ENCODE results near the gene MRPS25.

MRPS25 gene

DNA sequence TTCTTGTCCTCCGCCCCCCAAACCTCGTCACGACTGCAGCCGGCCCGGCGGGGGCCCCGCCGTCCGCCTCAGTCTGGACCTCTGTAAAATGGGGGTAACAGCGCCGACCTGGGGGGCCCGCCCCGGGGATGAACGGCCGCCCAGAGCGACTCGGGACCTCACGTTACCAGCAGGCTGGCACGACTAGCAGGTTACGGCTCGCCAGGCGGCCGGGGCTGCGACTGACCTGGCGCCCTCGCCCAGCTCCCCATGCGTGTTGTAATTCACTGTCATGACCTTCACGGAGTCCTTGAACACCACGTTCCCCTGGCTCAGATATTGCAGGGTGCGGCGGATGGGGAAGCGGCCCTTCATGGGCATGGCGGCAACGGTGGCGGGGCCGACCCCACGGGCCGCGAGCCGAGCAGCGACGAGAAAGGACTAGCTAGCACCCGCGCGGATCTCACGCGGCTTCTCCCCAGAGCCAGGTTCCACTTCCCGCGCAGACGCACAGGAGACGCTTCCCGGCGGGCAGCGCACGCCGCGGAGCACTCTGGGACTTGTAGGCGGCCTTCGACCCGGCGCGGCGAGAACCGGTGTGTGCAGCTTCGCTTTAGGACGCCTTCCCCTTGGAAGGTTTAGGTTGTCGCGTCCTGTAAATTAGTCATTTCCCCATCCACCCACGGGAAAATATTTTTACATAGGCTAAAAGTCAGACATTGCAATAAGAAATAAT lies at the start of gene MRPS25:
Gene MRPS25 (minus strand): TSS at position 481 of the 715 bp plus-strand sequence. CDS start 121 bp downstream, at position 360.
- DNase-seq (ENCODE audit: low spot score), result peak; percentile 89

DNA sequence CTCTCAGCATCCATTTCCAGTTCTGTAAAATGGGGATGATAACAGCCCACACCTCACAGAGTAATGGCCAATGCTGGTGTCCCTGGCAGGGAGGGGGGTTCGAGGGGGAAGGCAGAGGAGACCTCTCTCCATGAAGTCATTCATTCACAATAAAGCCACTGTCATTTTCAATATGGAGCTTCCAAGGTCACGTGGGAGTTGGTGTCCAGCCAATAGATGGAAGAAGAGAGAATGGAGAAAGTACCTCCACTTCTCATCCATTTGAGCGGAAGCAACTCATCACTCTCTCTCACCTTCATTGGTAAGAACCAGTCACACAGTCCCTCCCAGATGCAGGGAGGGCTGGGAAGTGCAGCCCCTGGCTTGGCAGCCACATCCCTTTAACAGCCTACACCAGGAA lies 48.8 kb upstream of the MRPS25 start:
- no peak for DNase-seq (ENCODE audit: low spot score)

DNA sequence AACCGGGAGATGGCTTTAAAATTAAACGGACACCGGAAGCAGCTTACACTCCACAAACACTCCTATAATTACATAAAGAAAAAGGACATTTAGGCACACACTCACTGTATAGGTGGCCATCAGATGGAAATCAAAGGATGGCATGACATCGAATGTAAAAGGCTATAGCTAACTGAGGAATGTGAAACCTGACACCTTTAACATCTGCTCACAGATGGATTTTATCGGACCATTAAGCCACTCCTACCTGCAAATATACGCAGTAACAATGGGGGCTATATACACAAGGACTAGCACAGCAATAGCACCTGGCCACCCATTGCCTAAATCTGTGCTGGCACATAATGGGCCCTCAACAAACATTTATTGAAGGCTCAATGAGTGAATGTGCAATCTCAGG lies 48.4 kb upstream of the MRPS25 start:
- no peak for DNase-seq (ENCODE audit: low spot score)

DNA sequence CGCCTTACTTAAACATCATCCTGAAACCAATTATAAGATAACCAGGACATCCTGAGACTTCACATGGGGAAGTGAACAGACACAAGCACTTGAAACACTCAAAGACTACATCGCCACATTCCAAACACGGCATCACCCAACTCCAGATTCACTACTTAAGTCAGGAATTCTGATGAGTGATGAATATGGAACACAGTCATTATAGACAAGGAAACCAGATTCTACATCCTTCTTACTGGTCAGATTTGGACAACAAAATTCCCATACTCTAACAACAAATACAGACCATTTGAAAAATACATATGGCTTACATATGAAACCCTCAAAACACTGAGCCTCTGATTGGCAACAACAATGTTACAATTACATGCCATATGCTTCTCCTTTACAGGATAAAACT lies 46.9 kb upstream of the MRPS25 start:
- DNase-seq (ENCODE audit: low spot score), result no peak

DNA sequence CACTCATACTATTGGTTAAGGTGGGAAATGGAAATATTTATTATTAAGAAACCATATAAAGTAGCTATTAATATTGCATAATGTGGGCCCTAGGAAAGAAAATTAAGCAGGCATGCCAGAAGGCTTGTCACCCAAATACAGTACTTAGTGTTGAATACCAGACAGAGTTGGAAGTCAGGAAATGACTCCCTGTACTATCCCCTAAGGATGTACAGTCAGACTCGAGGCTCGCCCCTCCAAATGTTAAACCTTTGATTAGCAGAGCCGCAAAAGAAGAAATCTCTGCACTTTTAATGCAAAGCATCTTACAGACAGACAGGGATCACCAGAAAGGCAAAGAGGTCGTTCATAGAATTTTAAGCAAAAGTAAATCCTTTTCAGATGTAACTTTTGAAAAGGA lies 45.1 kb upstream of the MRPS25 start:
- no peak for DNase-seq (ENCODE audit: low spot score)

DNA sequence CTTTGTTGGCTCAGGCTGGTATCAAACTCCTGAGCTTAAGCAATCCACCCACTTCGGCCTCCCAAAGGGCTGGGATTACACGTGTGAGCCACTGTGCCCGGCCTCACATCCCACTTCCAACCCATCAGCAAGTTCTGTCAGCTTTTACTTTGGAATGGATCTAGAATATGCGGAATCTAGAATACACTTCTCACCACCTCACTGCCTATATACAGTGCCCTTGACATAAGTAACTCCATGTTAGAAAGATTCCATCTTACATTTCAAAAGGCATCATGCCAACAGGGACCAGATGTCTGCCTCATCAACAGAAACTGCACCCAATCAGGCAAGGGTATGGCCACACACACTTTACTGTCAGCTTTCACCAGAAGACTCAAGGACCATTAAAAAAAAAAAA lies 43.8 kb upstream of the MRPS25 start:
- no peak for DNase-seq (ENCODE audit: low spot score)

DNA sequence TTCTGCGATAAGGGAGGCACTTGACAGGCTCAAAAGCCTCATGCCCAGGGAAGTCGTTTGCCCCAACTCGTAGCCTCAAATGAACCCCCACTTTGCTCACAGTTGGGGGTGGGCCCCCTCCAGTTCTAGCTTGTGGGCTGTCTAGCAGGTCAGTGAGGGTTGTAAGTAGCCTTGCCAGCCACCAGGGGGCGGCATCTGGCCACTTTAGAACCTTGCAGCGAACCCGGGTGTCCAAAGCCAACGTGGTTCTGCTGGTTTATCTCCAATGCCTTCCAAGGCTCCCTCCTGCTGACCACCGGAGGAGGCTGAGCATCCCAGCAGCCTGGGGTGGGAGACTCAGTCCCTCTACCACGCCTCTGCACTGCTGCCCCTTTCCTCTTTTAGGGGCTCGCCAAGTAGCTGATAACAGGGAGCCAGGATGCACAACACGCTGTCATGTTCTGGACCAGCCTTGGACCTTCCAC lies 43.0 kb upstream of the MRPS25 start:
- DNase-seq (ENCODE audit: low spot score), result peak; percentile 77

DNA sequence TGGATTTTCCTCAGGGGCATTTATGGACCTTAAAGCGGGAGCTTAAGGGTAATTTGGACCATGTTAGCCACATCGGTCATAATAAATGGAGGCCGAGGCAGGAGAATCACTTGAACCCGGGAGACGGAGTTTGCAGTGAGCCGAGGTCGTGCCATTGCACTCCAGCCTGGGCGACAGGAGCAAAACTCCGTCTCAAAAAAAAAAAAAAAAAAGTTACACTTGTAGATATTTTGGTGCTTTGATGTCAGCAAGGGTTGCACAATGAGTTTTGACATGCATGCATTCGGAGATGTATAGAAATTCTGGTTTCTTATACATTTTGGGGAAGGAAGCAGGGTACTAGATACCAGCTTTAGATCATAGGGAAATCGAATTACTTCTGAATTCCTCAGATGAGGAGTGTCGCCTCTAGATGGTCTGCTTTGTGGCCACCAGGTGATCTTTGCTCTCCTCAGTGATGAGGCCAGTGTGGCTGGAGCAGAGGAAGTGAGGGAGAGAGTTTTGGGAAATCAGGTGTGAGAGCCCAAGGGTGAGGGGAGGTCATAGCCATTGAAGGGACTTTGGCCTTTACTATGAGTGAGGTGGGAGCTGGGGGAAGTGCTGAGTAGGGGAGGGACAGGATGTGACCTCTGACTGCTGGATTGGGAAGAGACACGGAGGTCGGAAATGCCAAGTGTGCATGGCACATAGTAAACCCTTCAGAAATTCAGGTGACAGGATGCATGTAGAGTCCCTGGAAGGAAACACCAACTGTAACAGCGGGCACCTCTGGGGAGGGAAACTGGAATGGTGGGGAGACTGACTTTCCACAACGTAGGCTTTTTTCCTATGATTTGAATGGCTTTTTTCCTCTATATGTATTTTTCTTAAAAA lies 42.2 kb upstream of the MRPS25 start:
- no peak for DNase-seq (ENCODE audit: low spot score)

DNA sequence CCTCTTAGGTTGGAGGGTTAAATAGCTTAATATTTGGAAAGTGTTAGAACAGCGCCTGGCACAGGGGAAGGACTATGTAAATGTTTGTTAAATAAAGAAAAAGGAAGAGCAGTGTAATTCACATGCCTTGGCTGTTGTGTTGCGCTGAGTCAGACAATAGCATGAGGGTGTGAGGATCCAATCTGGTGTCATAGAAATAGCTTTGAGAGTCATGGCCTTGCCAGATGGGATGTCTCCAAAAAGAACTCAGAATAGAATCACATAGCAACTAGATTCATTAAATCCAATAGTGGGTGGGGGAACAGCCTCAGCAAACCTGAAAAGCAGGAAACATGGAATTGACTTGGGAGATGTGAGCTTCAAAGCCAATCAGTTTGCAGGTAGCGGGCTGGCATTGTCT lies 37.7 kb upstream of the MRPS25 start:
- no peak for DNase-seq (ENCODE audit: low spot score)

DNA sequence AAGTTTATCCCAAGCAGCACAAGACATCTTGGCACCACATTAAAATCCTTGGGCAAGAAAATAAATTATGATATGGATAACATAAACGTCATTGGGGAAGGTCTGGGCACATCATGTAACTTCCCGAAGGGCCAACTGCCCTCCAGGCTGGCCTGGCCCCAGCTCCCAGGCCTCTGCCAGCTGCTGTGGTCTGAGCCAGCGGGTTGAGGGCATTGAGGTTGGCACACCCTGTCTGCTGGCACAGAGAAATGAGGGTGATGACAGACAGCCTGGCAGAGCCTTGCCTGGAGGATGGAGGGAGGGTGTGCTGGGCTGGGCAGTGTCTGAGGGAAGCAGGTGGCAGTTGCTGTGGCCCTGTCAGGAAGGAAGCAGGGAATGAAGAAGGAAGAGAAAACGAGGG lies 37.1 kb upstream of the MRPS25 start:
- no peak for DNase-seq (ENCODE audit: low spot score)

DNA sequence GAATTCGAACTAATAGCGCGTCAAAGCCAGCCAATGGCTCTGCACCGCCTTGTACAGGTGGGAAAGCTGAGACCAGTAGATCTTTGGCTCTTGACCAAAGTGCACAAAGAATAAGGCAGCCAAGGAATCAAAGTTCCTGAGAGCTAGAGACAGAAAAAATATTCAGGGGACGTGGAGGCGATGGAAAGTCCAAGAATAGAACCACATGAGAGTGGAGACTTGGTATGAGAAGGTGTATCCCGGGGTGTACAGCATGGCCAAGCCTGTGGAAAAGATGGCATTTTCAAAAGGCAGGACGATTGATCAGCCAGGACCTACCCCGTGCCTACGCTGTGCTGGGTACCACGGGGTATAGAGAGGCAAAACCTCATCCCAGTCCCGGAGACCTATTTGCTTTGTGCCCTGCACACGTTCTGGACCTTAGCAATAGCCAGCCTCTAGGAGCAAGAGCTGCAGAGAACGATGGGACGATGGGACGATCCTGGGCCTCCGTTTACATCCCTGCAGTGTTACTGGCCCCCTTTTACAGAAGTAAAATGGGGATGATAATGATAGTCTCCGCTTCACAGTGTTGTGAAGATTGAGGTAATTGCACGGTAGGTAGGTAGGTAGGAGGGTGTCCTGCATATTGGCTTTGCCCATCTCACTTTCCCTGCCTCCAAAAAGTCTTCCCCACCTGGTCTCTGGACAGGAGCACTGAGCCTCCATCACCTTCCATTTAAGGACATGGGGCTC lies 34.4 kb upstream of the MRPS25 start:
- DNase-seq (ENCODE audit: low spot score), result no peak

DNA sequence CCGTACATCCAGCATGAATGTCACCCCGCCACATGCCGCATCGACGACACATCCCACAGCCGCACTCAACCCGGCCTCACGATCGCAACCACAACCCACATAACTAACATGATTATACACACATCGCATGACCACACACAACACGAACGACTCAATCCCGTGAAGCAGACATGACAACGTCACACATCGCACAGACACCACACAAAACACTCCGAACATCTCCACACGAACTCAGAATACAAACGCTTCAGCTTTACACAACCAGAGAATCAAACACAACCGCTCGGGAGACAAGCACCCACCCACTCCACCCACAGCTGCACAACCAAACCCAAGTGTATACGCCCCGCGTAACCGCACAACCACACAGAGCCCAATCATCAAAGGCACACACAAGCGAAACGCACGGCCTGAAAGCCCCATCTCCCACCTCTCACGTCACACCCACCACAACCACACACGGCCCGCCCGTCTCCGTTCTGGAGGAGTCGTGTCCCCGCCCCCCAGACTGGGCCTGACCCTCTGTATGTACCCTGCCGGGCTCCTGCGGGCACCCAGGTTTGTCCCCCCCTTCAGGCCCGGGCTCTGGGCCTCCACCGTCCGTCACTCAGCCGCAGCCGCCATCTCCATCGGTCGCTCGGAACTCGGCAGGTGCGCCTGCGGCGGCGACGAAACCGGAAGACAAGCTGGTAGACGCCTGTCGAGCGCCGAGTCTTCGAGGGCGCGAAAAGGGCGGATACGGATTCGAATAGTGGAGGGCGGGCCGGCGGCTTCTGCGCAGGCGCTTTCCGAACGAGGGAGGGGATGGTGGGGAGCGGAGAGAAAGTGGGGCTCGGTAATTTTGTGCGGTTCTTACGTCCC lies 33.6 kb upstream of the MRPS25 start, which contains the start of gene RBSN:
Gene RBSN (minus strand): TSS at position 646 of the 861 bp plus-strand sequence. CDS start 3,028 bp downstream, outside the sequence.
- peak; percentile 96 for DNase-seq (ENCODE audit: low spot score)

DNA sequence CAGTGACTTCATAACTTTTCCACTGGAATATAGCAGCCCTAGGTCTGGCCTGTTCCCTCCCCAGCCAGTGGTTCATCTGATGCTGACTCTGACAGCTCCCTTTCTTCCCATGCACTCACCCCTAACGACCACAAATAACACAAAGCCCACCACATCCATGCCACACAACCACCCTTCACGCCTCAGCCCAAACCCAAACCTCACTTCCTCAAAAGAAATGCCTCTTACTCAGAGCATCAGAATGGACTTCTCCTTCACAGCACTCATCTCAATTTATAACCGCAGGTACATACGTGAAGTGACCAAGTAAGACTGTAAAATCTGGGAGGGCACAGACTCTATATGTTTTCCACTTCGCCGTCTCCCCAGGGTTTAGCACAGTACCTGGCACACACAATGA lies 32.8 kb upstream of the MRPS25 start:
- no peak for DNase-seq (ENCODE audit: low spot score)

DNA sequence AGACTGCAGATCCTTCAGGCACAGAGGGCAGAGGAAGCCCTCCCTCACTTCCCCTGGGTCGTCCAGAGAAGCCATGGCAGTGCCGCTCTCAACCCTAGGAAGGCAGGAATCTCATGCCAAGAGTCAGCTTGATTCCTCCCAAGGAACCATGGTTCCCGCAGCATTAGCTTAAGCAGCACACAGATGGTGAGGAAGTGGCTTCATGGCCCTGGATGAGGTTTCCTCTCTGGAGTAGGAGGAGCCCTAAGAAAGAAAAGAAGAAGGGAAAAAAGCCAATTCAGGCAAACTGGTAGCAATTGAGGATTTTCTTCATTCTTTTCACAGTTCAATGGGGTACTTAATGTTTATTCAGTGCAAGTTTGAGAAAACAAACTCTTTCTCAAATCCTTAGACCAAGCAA lies 30.9 kb upstream of the MRPS25 start:
- DNase-seq (ENCODE audit: low spot score), result no peak

DNA sequence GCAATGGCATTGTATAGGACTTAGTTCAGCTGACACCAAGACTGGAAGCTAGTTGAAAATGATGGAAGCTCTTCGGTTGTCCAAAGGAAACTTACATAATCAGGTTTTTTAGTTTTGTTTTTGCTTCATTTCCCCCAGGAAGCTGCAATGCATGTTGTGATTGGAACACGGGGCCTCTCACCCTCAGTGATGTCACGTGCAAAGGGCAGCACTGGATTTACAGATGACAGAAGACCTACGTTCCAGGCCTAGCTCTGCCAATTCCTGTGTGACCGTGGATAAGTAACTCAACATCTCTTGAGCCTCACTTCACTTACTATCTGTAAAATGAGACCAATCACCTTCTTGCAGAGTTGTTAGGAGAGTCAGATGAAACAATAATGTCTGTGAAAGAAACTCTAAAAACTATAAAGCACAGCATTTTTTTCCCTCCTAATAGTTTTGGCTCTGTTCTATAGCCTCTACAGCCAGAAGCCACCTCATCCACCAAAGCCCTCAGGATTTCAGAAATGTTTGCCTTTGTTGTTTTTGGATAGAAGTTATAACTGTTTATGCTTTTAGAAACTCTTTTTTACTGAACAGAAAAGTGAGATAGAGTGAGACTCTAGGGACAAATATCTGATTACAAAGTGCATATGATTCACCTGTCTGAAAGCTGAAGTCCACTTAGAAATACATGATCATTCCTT lies 29.2 kb upstream of the MRPS25 start:
- no peak for DNase-seq (ENCODE audit: low spot score)

DNA sequence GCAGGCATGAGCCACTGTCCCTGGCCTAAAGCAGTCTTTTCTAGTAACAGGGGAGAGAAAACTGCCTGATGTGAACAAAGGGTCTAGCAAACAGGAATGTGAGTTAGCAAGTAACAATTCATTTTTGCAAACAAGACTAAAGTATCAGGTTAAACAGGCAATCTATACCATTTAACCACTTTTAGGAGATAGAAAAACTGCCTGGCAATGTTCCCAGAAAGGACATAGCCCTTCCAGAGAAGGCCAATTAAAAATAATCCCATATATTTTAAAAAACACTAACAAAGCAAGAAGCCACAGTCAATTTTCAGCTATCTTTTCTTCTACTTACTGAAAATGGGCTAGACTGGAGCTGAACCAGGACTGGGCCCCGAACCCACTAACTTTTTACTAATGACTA lies 27.6 kb upstream of the MRPS25 start:
- no peak for DNase-seq (ENCODE audit: low spot score)

DNA sequence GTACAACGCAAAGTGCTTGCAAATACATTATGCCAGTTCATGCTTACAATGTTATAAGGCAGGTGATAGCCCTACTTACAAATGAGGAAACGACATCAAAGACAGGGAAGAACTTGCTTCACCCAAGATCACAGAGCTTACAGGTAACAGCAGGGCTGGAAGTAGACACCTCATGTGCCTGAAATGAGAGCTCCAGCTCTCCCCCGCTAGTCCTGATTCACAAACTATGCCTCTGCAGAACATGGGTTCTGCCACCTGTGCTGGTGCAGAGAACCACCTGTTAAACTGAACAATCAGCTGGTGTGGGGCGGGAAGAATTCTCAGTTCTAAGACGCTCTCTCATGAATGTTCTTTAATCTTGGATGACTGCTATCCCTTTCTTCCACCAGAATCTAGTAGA lies 26.5 kb upstream of the MRPS25 start:
- no peak for DNase-seq (ENCODE audit: low spot score)

DNA sequence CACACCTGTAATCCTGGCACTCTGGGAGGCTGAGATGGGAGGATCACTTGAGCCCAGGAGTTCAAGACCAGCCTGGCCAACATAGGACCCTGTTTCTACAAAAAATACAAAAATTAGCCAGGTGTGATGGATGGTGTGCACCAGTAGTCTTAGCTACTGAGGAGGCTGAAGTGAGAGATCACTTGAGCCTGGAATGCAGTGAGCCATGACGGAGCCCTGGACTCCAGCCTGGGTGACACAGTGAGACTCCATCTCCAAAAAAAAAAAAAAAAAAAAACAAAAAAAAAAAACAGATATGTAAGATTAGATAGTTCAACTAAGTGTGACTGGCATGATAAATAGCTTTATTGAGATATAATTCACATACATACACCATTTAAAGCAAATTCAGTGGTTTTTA lies 24.1 kb upstream of the MRPS25 start:
- DNase-seq (ENCODE audit: low spot score), result no peak

DNA sequence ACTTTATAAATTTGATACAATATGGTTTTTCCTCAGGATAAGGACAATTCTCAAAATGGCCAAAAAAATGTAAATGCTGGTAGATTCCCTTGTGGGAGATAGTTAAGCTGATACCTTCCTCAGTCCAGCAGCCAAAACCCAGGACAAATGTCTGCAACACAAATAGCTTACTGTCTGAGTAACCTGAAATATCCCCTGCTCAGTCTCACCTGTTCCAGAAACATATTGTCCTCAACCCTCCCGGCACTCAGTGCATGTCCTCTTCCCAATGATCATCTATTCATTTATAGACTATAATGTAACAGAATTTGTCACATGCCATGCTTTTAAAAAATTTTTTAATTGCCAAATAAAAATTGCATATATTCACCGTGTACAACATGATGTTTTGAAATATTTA lies 21.6 kb upstream of the MRPS25 start:
- DNase-seq (ENCODE audit: low spot score), result no peak

DNA sequence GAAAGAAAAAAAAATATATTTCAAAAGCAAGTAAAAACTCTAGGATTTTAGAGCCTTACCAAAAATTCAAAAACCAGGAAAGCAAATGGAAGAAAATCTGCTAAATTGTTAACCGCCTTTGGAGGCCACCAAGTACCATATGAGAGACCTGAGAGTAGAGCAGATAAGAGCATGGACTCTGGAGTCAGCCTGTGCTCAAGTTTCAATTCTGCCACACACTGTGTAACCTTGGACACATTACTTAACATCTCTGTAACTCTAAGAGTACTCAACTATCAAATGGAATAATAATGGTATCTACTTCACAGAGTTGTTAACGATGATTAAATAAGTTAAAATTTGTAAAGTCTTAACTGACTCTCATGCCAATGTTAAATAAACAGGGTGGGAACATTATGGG lies 21.1 kb upstream of the MRPS25 start:
- no peak for DNase-seq (ENCODE audit: low spot score)

DNA sequence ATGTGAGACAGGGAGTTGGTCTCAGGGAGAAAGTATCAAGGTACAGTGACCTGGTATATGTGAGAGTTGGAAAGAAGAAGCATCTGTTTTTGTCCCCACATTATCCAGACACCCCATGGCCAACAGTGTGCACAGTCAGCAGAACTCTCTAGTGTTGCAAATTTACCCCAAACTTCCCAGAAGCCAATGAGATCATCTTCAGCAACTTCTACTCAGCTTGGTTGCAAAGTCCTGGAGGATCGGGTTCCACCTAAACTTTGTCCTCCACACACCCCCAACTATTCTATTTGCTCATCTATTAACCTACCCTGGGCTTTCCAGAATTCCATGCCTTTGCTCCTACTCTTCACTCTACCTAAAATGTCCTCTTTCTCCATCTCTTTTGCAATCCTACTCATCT lies 18.1 kb upstream of the MRPS25 start:
- DNase-seq (ENCODE audit: low spot score), result no peak

Measured in left forelimb (tissue), 1 donor.